Fibroblast of pulmonary artery (primary cell): ENCODE results near the gene ERC2.

Experiments used
- DNase-seq: peaks from one replicate; pipeline ENCODE4 v3.0.0-alpha.2; 2010; ENCODE audit warnings: low read depth
- H3K4me3 ChIP-seq: replicated peaks from 2 replicates; pipeline ENCODE4 v1.5.1; 2011; ENCODE audit warnings: low read depth, mild to moderate bottlenecking, control low read depth, low read length, moderate library complexity
- CTCF ChIP-seq: IDR thresholded peaks from 2 replicates; pipeline ENCODE4 v1.5.1; 2011; ENCODE audit warnings: mild to moderate bottlenecking, control low read depth, low read length, inconsistent platforms; ENCODE audit errors: missing control alignments

The ERC2 gene

GRCh38 chr3:56119575-56120349 is 348.5 kb downstream of the ERC2 start:
- peak; percentile 86 for DNase-seq
- no peak for TF ChIP-seq CTCF
- H3K4me3 ChIP-seq = no peak overlapping the region

DNA sequence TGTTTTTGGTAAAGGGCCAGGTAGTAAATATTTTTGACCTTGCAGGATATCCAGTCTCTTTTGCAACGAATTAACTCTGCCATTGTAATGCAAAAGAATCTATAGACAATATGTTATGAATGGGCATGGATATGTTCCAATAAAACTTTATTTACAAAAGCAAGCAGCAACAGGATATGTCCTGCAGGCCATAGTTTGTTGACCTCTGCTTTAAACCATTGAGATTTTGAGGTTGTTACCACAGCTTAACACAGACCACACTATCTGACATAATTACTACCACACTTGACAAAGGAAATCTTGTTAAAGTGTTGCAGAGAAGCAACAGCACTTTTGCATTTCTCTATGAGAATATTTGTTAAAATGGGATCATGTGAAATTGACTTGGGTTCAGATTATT is 349.3 kb downstream of the ERC2 start:
- no peak for DNase-seq
- no peak for TF ChIP-seq CTCF

DNA sequence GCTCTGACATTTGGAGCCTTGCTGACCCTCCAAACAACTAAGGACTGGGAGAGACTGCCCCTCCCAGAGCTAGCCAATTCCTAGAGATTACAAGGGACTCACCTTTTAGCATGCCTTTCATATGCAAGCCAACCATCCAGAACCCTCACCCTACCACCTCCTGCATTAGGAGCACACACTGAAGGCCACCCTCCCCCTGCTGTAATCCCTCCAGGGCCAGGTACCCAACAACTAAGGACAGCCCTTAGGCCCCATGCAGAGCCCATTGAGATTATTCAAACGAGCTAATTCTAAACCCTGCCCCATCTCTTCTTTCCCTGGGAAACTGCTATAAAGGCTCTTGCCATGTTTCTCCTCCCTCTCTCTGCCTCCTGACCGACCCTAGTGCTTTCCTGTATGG is 352.6 kb downstream of the ERC2 start:
- no peak for TF ChIP-seq CTCF
- H3K4me3 ChIP-seq = no peak overlapping the region
- no peak for DNase-seq

More for the DNA sequence above, 349.3 kb downstream of the ERC2 start:
- H3K4me3 ChIP-seq = no peak overlapping the region

GRCh38 chr3:56115199-56115598 is 353.1 kb downstream of the ERC2 start:
- TF ChIP-seq CTCF = no peak
- DNase-seq = no peak
- H3K4me3 ChIP-seq = no peak overlapping the region

DNA sequence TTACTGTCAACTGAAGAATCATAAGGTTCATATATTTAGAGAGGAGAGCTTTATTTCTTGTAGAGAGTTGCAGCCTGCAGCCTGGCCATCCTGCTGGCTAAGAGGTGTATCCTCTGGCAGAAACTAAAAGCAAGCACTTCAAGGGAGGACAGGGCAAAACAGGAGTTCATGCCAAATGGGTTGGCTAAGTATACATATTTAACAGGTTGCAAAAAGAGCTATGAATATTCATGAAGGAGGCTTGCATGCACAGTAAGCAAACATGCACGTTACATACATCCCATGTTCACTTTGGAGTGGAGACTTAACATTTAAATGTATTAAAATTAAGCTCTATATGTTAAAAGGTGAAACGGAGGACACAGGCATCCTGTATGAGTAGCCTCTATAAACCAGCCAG is 354.4 kb downstream of the ERC2 start:
- DNase-seq = no peak
- no peak for TF ChIP-seq CTCF
- no peak overlapping the region for H3K4me3 ChIP-seq

DNA sequence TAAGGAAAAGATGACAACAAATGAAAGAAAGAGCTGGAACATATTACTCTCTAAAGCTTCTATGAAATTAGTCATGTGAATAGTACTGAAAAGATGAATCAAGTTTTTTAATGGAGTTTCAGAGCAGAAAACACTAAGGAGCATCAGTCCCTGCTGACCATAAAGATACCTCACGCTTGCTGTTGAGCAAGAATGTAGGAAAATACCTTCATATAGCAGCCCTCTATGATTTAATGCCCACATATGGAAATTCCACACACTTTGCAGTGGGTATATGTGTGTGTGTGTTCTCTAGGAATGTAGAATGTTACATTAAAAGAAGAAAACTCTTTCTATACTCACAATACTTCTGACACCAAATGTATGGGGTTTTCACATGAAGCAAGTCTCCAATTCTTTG is 355.0 kb downstream of the ERC2 start:
- no peak for DNase-seq
- no peak overlapping the region for H3K4me3 ChIP-seq
- TF ChIP-seq CTCF = no peak
